ENCODE results near the gene PITRM1.
A peak's percentile ranks its signal among the peaks of the same experiment; 100 is the strongest.

The PITRM1 gene

GRCh38 chr10:3128379-3129130, 44.0 kb downstream of the PITRM1 start:
- in situ Hi-C loops (cut with HindIII; ENCODE audit: low pct_ligation_motif_present, low pct_unique_long_range_greater_than_20kb, low sequenced_read_pairs) = no loop called here
- no peak for DNase-seq

GRCh38 chr10:3127921-3128320, 44.7 kb downstream of the PITRM1 start:
- in situ Hi-C loops (cut with HindIII; ENCODE audit: low pct_ligation_motif_present, low pct_unique_long_range_greater_than_20kb, low sequenced_read_pairs) = no loop called here

GRCh38 chr10:3126741-3127346, 45.7 kb downstream of the PITRM1 start:
- DNase-seq = no peak
- in situ Hi-C loops (cut with HindIII; ENCODE audit: low pct_ligation_motif_present, low pct_unique_long_range_greater_than_20kb, low sequenced_read_pairs) = no loop called here

More at GRCh38 chr10:3127921-3128320, 44.7 kb downstream of the PITRM1 start:
- no peak for DNase-seq

- DNase-seq = no peak
- in situ Hi-C loops (cut with HindIII; ENCODE audit: low pct_ligation_motif_present, low pct_unique_long_range_greater_than_20kb, low sequenced_read_pairs) = no loop called here
Observed at GRCh38 chr10:3126249-3126648, 46.3 kb downstream of the PITRM1 start.

GRCh38 chr10:3125527-3126170, 46.9 kb downstream of the PITRM1 start:
- in situ Hi-C loops (cut with HindIII; ENCODE audit: low pct_ligation_motif_present, low pct_unique_long_range_greater_than_20kb, low sequenced_read_pairs) = no loop called here
- no peak for DNase-seq

GRCh38 chr10:3124412-3125175, 48.0 kb downstream of the PITRM1 start:
- in situ Hi-C loops (cut with HindIII; ENCODE audit: low pct_ligation_motif_present, low pct_unique_long_range_greater_than_20kb, low sequenced_read_pairs) = no loop called here
- DNase-seq = no peak

- in situ Hi-C loops (cut with HindIII; ENCODE audit: low pct_ligation_motif_present, low pct_unique_long_range_greater_than_20kb, low sequenced_read_pairs) = no loop called here
- DNase-seq = no peak
Observed at GRCh38 chr10:3123571-3124411, 48.8 kb downstream of the PITRM1 start.

GRCh38 chr10:3122486-3123205, 49.9 kb downstream of the PITRM1 start:
- in situ Hi-C loops (cut with HindIII; ENCODE audit: low pct_ligation_motif_present, low pct_unique_long_range_greater_than_20kb, low sequenced_read_pairs) = no loop called here
- DNase-seq = no peak

GRCh38 chr10:3122034-3122433, 50.5 kb downstream of the PITRM1 start:
- in situ Hi-C loops (cut with HindIII; ENCODE audit: low pct_ligation_motif_present, low pct_unique_long_range_greater_than_20kb, low sequenced_read_pairs) = no loop called here
- no peak for DNase-seq

GRCh38 chr10:3119796-3120459, 52.7 kb downstream of the PITRM1 start:
- DNase-seq = peak; percentile 43
- in situ Hi-C loops (cut with HindIII; ENCODE audit: low pct_ligation_motif_present, low pct_unique_long_range_greater_than_20kb, low sequenced_read_pairs) = no loop called here

- DNase-seq = no peak
- in situ Hi-C loops (cut with HindIII; ENCODE audit: low pct_ligation_motif_present, low pct_unique_long_range_greater_than_20kb, low sequenced_read_pairs) = no loop called here
Observed at GRCh38 chr10:3118641-3119091, 53.9 kb downstream of the PITRM1 start.

GRCh38 chr10:3117486-3117885, 55.1 kb downstream of the PITRM1 start:
- in situ Hi-C loops (cut with HindIII; ENCODE audit: low pct_ligation_motif_present, low pct_unique_long_range_greater_than_20kb, low sequenced_read_pairs) = no loop called here
- DNase-seq = no peak

- DNase-seq = no peak
- in situ Hi-C loops (cut with HindIII; ENCODE audit: low pct_ligation_motif_present, low pct_unique_long_range_greater_than_20kb, low sequenced_read_pairs) = no loop called here
Observed at GRCh38 chr10:3116508-3117100, 56.0 kb downstream of the PITRM1 start.

GRCh38 chr10:3115685-3116084, 56.9 kb downstream of the PITRM1 start:
- no peak for DNase-seq
- in situ Hi-C loops (cut with HindIII; ENCODE audit: low pct_ligation_motif_present, low pct_unique_long_range_greater_than_20kb, low sequenced_read_pairs) = no loop called here

- in situ Hi-C loops (cut with HindIII; ENCODE audit: low pct_ligation_motif_present, low pct_unique_long_range_greater_than_20kb, low sequenced_read_pairs) = no loop called here
- no peak for DNase-seq
Observed at GRCh38 chr10:3113343-3113720, 59.2 kb downstream of the PITRM1 start.

GRCh38 chr10:3111621-3112163, 60.9 kb downstream of the PITRM1 start:
- in situ Hi-C loops (cut with HindIII; ENCODE audit: low pct_ligation_motif_present, low pct_unique_long_range_greater_than_20kb, low sequenced_read_pairs) = no loop called here
- DNase-seq = no peak
